Body of pancreas (tissue), 4 donors: ENCODE data around the gene ERMP1.

Experiments used
- POLR2A ChIP-seq, 3 donors: fragments of 450-650 bp; IDR thresholded peaks; one replicate each; pipeline ENCODE4 v1.6.1; 2016; ENCODE audit warnings: antibody characterized with exemption in 3 of 3, mild to moderate bottlenecking in 2 of 3
- TF ChIP-seq, protein P1 (sequence below), 7 experiments: fragments of 450-650 bp in 4 of 7; fragments of 200-600 bp in 3 of 7; sonication (generic) in 3 of 7; IDR thresholded peaks; one replicate each; pipeline ENCODE4 v1.5.1; 2016 to 2019; ENCODE audit warnings: antibody characterized with exemption in 7 of 7

DNA sequence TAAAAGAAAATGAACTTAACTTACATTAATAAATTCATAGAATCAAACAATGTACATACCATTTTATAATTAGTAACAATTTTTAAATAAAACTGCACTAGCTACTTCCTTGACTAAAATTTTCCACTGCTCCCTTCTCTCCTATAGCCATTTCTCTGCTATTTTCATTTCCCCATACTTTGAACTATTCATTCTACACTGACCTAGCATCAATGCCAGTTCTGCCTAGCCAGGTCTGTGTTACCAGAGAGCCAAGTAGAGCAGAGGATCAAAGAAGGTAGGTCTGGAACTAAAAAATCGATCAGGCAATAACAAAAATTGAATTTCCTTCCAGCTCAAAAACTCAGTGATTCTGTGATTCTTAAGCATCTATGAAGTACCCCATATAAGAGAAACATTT, 84.5 kb downstream of the ERMP1 start:
- TF ChIP-seq, protein P1, sequence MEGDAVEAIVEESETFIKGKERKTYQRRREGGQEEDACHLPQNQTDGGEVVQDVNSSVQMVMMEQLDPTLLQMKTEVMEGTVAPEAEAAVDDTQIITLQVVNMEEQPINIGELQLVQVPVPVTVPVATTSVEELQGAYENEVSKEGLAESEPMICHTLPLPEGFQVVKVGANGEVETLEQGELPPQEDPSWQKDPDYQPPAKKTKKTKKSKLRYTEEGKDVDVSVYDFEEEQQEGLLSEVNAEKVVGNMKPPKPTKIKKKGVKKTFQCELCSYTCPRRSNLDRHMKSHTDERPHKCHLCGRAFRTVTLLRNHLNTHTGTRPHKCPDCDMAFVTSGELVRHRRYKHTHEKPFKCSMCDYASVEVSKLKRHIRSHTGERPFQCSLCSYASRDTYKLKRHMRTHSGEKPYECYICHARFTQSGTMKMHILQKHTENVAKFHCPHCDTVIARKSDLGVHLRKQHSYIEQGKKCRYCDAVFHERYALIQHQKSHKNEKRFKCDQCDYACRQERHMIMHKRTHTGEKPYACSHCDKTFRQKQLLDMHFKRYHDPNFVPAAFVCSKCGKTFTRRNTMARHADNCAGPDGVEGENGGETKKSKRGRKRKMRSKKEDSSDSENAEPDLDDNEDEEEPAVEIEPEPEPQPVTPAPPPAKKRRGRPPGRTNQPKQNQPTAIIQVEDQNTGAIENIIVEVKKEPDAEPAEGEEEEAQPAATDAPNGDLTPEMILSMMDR (IDR thresholded peaks at IDR 0.05), result no peak
- no peak for TF ChIP-seq POLR2A (IDR thresholded peaks at IDR 0.05)
